ENCODE measurements around the gene BRAT1. TPM values are rescaled to one million over a fixed set of nuclear protein-coding genes. Genes with fewer than 3 reads are reported as not detected.

BRAT1 gene
- total and polyA plus RNA-seq, 2 experiments from 2014 or later = 32.5 to 76.8 TPM

GRCh38 chr7:2580636-2581035, 25.3 kb upstream of the BRAT1 start (continued):
- TF ChIP-seq ZNF462 (CRISPR knock-in tag; IDR thresholded peaks at IDR 0.05) = no peak
- TF ChIP-seq POLR2AphosphoS5 (IDR thresholded peaks at IDR 0.05; ENCODE audit: low read depth) = no peak
- no peak for TF ChIP-seq REST (IDR thresholded peaks at IDR 0.05; ENCODE audit: unreplicated experiment)
- no peak for TF ChIP-seq ETS1 (IDR thresholded peaks at IDR 0.05)
- no peak for TF ChIP-seq CTCF (conservative IDR thresholded peaks at IDR 0.05; ENCODE audit: low read depth in 2 of 2)
